ENCODE data around the gene OLAH.

OLAH gene

GRCh38 chr10:15072358-15072757 is 28.6 kb downstream of the OLAH start:
- DNase-seq, result no peak

- DNase-seq, result no peak
These were observed 31.7 kb downstream of the OLAH start for GRCh38 chr10:15075421-15075820.

GRCh38 chr10:15083674-15084501 is 40.1 kb downstream of the OLAH start:
- no peak for DNase-seq

- DNase-seq, result peak; percentile 91
These were observed 40.8 kb downstream of the OLAH start for GRCh38 chr10:15084502-15084922.

- DNase-seq, result peak; percentile 69
These were observed 44.9 kb downstream of the OLAH start, which contains the start of gene ACBD7 for GRCh38 chr10:15088428-15089261. Gene ACBD7 (minus strand): TSS chr10:15088776. CDS start chr10:15088728, 48 bp downstream.

- no peak for DNase-seq
These were observed 47.7 kb downstream of the OLAH start for GRCh38 chr10:15091418-15091817.

- DNase-seq, result no peak
These were observed 49.2 kb downstream of the OLAH start for GRCh38 chr10:15092855-15093408.

GRCh38 chr10:15096661-15097010 is 52.9 kb downstream of the OLAH start:
- DNase-seq, result no peak

- peak; percentile 95 for DNase-seq
These were observed 53.5 kb downstream of the OLAH start, which contains the start of gene RPP38 for GRCh38 chr10:15097011-15097812. Gene RPP38 (plus strand): TSS chr10:15097355. CDS start chr10:15103315, 5,960 bp downstream.

GRCh38 chr10:15099886-15100285 is 56.1 kb downstream of the OLAH start:
- no peak for DNase-seq

- no peak for DNase-seq
These were observed 59.8 kb downstream of the OLAH start for GRCh38 chr10:15103513-15103912.

- peak; percentile 65 for DNase-seq
These were observed 62.7 kb downstream of the OLAH start for GRCh38 chr10:15106352-15107013.

- no peak for DNase-seq
These were observed 68.9 kb downstream of the OLAH start for GRCh38 chr10:15112657-15113056.

- DNase-seq, result peak; percentile 52
These were observed 70.0 kb downstream of the OLAH start for GRCh38 chr10:15113766-15114165.

- DNase-seq, result no peak
These were observed 72.5 kb downstream of the OLAH start for GRCh38 chr10:15116225-15116624.

GRCh38 chr10:15118615-15119014 is 74.9 kb downstream of the OLAH start:
- DNase-seq, result no peak

- DNase-seq, result peak; percentile 63
These were observed 76.8 kb downstream of the OLAH start for GRCh38 chr10:15120523-15120922.

GRCh38 chr10:15121707-15122106 is 78.0 kb downstream of the OLAH start:
- DNase-seq, result peak; percentile 30

GRCh38 chr10:15122477-15123030 is 78.8 kb downstream of the OLAH start:
- no peak for DNase-seq
